Glutamatergic neuron (in vitro differentiated cells): ENCODE data around the gene MRTFB. TPM values are rescaled to one million over a fixed set of nuclear protein-coding genes. Genes with fewer than 3 reads are reported as not detected.

Experiments used
- DNase-seq: peaks from one replicate; pipeline ENCODE4 v3.0.0; 2022
- H3K27ac Mint-ChIP-seq: one replicate; pipeline ENCODE4 v1.8.0; 2020; ENCODE audit warnings: mild to moderate bottlenecking, mixed read lengths, inconsistent platforms; ENCODE audit not compliant: unreplicated experiment
- H3K27me3 Mint-ChIP-seq: one replicate; pipeline ENCODE4 v1.8.0; 2020; ENCODE audit warnings: mild to moderate bottlenecking, moderate library complexity, mixed read lengths, inconsistent platforms; ENCODE audit not compliant: unreplicated experiment
- H3K36me3 Mint-ChIP-seq: one replicate; pipeline ENCODE4 v1.8.0; 2020; ENCODE audit warnings: mild to moderate bottlenecking, mixed read lengths, inconsistent platforms; ENCODE audit not compliant: unreplicated experiment
- H3K4me1 Mint-ChIP-seq: one replicate; pipeline ENCODE4 v1.8.0; 2020; ENCODE audit warnings: mild to moderate bottlenecking, low read depth, mixed read lengths, inconsistent platforms; ENCODE audit not compliant: unreplicated experiment
- H3K4me3 Mint-ChIP-seq: one replicate; pipeline ENCODE4 v1.8.0; 2020; ENCODE audit warnings: mild to moderate bottlenecking, mixed read lengths, inconsistent platforms; ENCODE audit not compliant: unreplicated experiment
- H3K9me3 Mint-ChIP-seq: one replicate; pipeline ENCODE4 v1.8.0; 2020; ENCODE audit warnings: mild to moderate bottlenecking, moderate library complexity, mixed read lengths, inconsistent platforms; ENCODE audit not compliant: unreplicated experiment
- total RNA-seq: library from RNA; stranded (reverse); fragmentation: NEBNext Ultra II Directional; extraction: Animal tissue kit (Norgen Biotek cat#: 25700); gene quantifications from one replicate; pipeline ENCODE4 v1.2.1, GENCODE V29; 2021; ENCODE audit not compliant: unreplicated experiment
- TF ChIP-seq, protein P1 (sequence below): fragments of 200-600 bp; sonication (generic); IDR thresholded peaks from one replicate; pipeline ENCODE4 v1.5.0; 2021; ENCODE audit not compliant: partially characterized antibody, unreplicated experiment

The MRTFB gene
- total RNA-seq, 1 donor from 2014 or later: 29.6 TPM

- no peaks in the 10 kb centered on the region for H3K9me3 Mint-ChIP-seq
- peaks cover 9% of the 10 kb centered on the region for H3K4me1 Mint-ChIP-seq
- no peak overlapping the region for H3K27ac Mint-ChIP-seq
- no peak for DNase-seq
- TF ChIP-seq, protein P1, sequence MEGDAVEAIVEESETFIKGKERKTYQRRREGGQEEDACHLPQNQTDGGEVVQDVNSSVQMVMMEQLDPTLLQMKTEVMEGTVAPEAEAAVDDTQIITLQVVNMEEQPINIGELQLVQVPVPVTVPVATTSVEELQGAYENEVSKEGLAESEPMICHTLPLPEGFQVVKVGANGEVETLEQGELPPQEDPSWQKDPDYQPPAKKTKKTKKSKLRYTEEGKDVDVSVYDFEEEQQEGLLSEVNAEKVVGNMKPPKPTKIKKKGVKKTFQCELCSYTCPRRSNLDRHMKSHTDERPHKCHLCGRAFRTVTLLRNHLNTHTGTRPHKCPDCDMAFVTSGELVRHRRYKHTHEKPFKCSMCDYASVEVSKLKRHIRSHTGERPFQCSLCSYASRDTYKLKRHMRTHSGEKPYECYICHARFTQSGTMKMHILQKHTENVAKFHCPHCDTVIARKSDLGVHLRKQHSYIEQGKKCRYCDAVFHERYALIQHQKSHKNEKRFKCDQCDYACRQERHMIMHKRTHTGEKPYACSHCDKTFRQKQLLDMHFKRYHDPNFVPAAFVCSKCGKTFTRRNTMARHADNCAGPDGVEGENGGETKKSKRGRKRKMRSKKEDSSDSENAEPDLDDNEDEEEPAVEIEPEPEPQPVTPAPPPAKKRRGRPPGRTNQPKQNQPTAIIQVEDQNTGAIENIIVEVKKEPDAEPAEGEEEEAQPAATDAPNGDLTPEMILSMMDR: no peak
- H3K4me3 Mint-ChIP-seq: no peak overlapping the region
- H3K27me3 Mint-ChIP-seq: peaks cover 2% of the 10 kb centered on the region
- H3K36me3 Mint-ChIP-seq: no peaks in the 10 kb centered on the region
These were observed 126.9 kb downstream of the MRTFB start for GRCh38 chr16:14198012-14198411.

GRCh38 chr16:14198572-14198971, 127.5 kb downstream of the MRTFB start:
- no peak overlapping the region for H3K4me3 Mint-ChIP-seq
- no peaks in the 10 kb centered on the region for H3K9me3 Mint-ChIP-seq
- no peak for DNase-seq
- H3K4me1 Mint-ChIP-seq: peaks cover 3% of the 10 kb centered on the region
- H3K36me3 Mint-ChIP-seq: no peaks in the 10 kb centered on the region
- no peak overlapping the region for H3K27ac Mint-ChIP-seq
- H3K27me3 Mint-ChIP-seq: peaks cover 2% of the 10 kb centered on the region
- TF ChIP-seq, protein P1: no peak

DNA sequence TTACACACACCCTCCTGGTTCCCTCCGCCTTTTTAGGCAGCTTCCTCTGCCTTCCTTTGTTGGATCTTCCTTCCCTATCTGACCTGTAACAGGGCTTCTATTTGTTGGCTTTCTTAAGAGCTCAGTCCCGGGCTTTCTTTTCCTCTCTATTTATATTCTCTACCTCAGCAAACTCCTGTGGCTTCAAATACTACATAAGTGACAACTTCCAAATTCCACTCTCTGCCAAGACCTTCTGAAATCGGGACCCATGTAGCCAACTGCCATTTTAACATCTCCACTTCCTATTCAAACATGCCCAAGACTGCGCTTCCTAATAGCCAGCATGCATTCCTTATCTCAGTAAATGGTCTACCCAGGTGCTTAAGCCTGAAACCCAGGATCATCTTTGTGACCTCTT, 128.1 kb downstream of the MRTFB start:
- TF ChIP-seq, protein P1: no peak
- H3K27ac Mint-ChIP-seq: no peak overlapping the region
- no peak for DNase-seq
- H3K36me3 Mint-ChIP-seq: no peaks in the 10 kb centered on the region
- no peak overlapping the region for H3K4me3 Mint-ChIP-seq
- H3K9me3 Mint-ChIP-seq: no peaks in the 10 kb centered on the region
- peaks cover 2% of the 10 kb centered on the region for H3K27me3 Mint-ChIP-seq
- H3K4me1 Mint-ChIP-seq: no peaks in the 10 kb centered on the region

GRCh38 chr16:14199624-14200023, 128.5 kb downstream of the MRTFB start:
- no peaks in the 10 kb centered on the region for H3K4me1 Mint-ChIP-seq
- H3K4me3 Mint-ChIP-seq: no peak overlapping the region
- TF ChIP-seq, protein P1: no peak
- H3K27me3 Mint-ChIP-seq: peaks cover 2% of the 10 kb centered on the region
- no peaks in the 10 kb centered on the region for H3K9me3 Mint-ChIP-seq
- DNase-seq: no peak
- no peak overlapping the region for H3K27ac Mint-ChIP-seq
- H3K36me3 Mint-ChIP-seq: no peaks in the 10 kb centered on the region

DNA sequence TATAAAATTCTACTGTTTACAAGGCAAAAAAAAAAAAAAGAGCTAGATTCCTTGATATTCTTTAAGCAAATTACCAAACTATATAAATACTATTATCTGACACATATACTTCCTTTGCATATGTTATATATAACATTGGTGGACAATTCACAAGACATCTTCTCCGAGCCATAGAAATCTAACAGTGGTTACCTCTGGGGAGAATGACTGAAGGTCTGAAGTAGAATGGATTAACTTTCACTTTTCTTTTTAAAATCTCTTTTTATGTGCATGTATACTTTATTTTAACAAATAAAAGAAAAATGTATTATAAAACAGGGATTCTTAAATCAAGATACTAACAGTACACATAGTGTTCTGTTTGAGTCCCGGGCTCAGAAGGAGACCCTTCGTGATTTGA, 131.0 kb downstream of the MRTFB start:
- H3K4me3 Mint-ChIP-seq: no peak overlapping the region
- H3K27ac Mint-ChIP-seq: no peak overlapping the region
- H3K4me1 Mint-ChIP-seq: no peaks in the 10 kb centered on the region
- no peak for DNase-seq
- no peaks in the 10 kb centered on the region for H3K9me3 Mint-ChIP-seq
- H3K36me3 Mint-ChIP-seq: no peaks in the 10 kb centered on the region
- peaks cover 2% of the 10 kb centered on the region for H3K27me3 Mint-ChIP-seq
- TF ChIP-seq, protein P1: no peak
